Measurements from ENCODE around the gene IPO4. TPM values are rescaled to one million over a fixed set of nuclear protein-coding genes. Genes with fewer than 3 reads are reported as not detected.

IPO4 gene
- total and polyA plus RNA-seq, 10 of the 15 experiments (the other 5 are each of a cell fraction or from before 2014, with no cell fraction given): 7.8 to 139 (median 37.6) TPM

DNA sequence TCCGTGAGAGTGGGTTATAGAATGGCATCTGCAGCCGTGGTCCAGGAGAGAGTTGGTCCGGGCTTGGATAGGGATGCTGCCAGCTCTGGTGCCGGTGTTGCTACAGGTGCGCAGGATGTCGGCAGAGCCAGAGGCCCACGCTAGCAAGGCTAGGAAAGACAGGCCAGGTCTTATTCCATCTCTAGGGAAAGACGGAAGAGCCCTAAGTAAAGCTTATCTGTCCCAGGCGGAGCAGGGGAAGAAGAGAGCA, 53.1 kb downstream of the IPO4 start:
- DNase-seq (ENCODE audit: low read depth, low spot score) (no peak), ATAC-seq (no peak), FAIRE-seq (no peak)
- peak overlapping the region; percentile 83 for H2AFZ ChIP-seq (ENCODE audit: control insufficient read depth, low read depth, low read length)
- TF ChIP-seq NR2C2 (IDR thresholded peaks at IDR 0.05; ENCODE audit: borderline replicate concordance, control insufficient read depth, insufficient read length, low read depth) (no peak), BHLHE40 (IDR thresholded peaks at IDR 0.05; ENCODE audit: borderline replicate concordance in 1 of 2, low read depth in 2 of 2, low read length in 1 of 2) (no peak), BRCA1 (IDR thresholded peaks at IDR 0.05; ENCODE audit: low read depth, low read length) (no peak), RCOR1 (conservative IDR thresholded peaks at IDR 0.05; ENCODE audit: low read depth, low read length) (no peak), IKZF2 (IDR thresholded peaks at IDR 0.05) (peak; percentile 5 to 41; a peak in 1 of 4 replicates), SMAD5 (IDR thresholded peaks at IDR 0.05; ENCODE audit: low read depth) (0 out of 2 replicates have a peak, but pooled peaks have one; percentile 0), NFYA (IDR thresholded peaks at IDR 0.05; ENCODE audit: borderline replicate concordance, low read depth, low read length) (no peak), BCL11A (IDR thresholded peaks at IDR 0.05; ENCODE audit: low read depth, low read length) (no peak), RB1 (IDR thresholded peaks at IDR 0.05; ENCODE audit: borderline replicate concordance) (peak; percentile 61; the same call in 1 of the 2 replicates)
- TF ChIP-seq, protein P1, sequence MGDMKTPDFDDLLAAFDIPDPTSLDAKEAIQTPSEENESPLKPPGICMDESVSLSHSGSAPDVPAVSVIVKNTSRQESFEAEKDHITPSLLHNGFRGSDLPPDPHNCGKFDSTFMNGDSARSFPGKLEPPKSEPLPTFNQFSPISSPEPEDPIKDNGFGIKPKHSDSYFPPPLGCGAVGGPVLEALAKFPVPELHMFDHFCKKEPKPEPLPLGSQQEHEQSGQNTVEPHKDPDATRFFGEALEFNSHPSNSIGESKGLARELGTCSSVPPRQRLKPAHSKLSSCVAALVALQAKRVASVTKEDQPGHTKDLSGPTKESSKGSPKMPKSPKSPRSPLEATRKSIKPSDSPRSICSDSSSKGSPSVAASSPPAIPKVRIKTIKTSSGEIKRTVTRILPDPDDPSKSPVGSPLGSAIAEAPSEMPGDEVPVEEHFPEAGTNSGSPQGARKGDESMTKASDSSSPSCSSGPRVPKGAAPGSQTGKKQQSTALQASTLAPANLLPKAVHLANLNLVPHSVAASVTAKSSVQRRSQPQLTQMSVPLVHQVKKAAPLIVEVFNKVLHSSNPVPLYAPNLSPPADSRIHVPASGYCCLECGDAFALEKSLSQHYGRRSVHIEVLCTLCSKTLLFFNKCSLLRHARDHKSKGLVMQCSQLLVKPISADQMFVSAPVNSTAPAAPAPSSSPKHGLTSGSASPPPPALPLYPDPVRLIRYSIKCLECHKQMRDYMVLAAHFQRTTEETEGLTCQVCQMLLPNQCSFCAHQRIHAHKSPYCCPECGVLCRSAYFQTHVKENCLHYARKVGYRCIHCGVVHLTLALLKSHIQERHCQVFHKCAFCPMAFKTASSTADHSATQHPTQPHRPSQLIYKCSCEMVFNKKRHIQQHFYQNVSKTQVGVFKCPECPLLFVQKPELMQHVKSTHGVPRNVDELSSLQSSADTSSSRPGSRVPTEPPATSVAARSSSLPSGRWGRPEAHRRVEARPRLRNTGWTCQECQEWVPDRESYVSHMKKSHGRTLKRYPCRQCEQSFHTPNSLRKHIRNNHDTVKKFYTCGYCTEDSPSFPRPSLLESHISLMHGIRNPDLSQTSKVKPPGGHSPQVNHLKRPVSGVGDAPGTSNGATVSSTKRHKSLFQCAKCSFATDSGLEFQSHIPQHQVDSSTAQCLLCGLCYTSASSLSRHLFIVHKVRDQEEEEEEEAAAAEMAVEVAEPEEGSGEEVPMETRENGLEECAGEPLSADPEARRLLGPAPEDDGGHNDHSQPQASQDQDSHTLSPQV (IDR thresholded peaks at IDR 0.05): no peak
- TF ChIP-seq, protein P2, sequence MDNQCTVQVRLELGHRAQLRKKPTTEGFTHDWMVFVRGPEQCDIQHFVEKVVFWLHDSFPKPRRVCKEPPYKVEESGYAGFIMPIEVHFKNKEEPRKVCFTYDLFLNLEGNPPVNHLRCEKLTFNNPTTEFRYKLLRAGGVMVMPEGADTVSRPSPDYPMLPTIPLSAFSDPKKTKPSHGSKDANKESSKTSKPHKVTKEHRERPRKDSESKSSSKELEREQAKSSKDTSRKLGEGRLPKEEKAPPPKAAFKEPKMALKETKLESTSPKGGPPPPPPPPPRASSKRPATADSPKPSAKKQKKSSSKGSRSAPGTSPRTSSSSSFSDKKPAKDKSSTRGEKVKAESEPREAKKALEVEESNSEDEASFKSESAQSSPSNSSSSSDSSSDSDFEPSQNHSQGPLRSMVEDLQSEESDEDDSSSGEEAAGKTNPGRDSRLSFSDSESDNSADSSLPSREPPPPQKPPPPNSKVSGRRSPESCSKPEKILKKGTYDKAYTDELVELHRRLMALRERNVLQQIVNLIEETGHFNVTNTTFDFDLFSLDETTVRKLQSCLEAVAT (IDR thresholded peaks at IDR 0.05): 0 out of 2 replicates have a peak, but pooled peaks have one; percentile 44
- TF ChIP-seq, protein P3, sequence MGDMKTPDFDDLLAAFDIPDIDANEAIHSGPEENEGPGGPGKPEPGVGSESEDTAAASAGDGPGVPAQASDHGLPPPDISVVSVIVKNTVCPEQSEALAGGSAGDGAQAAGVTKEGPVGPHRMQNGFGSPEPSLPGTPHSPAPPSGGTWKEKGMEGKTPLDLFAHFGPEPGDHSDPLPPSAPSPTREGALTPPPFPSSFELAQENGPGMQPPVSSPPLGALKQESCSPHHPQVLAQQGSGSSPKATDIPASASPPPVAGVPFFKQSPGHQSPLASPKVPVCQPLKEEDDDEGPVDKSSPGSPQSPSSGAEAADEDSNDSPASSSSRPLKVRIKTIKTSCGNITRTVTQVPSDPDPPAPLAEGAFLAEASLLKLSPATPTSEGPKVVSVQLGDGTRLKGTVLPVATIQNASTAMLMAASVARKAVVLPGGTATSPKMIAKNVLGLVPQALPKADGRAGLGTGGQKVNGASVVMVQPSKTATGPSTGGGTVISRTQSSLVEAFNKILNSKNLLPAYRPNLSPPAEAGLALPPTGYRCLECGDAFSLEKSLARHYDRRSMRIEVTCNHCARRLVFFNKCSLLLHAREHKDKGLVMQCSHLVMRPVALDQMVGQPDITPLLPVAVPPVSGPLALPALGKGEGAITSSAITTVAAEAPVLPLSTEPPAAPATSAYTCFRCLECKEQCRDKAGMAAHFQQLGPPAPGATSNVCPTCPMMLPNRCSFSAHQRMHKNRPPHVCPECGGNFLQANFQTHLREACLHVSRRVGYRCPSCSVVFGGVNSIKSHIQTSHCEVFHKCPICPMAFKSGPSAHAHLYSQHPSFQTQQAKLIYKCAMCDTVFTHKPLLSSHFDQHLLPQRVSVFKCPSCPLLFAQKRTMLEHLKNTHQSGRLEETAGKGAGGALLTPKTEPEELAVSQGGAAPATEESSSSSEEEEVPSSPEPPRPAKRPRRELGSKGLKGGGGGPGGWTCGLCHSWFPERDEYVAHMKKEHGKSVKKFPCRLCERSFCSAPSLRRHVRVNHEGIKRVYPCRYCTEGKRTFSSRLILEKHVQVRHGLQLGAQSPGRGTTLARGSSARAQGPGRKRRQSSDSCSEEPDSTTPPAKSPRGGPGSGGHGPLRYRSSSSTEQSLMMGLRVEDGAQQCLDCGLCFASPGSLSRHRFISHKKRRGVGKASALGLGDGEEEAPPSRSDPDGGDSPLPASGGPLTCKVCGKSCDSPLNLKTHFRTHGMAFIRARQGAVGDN (IDR thresholded peaks at IDR 0.05): 0 out of 2 replicates have a peak, but pooled peaks have one; percentile 17
- H3K9ac ChIP-seq (ENCODE audit: control insufficient read depth, insufficient read depth, low read length): peak overlapping the region; percentile 71
- peak overlapping the region; percentile 66 for H3K4me3 ChIP-seq
- intact Hi-C loops (cut with micrococcal nuclease; ENCODE audit: unreplicated experiment) (no loop called here), in situ Hi-C loops (cut with MboI) (no loop called here)
- SMC1A ChIA-PET (ENCODE audit: uncharacterized antibody, unreplicated experiment): interaction anchor here (1.5 to 7.7 kb wide), 6 partner anchors 10 to 107 kb away, joined by 5 to 70 read pairs (median 20); partner anchors contain the start of genes DCAF11, IRF9, NRL and PSME2
- peaks cover 8 to 12% of the 10 kb centered on the region in 2 experiments; a peak in 3 of 4 replicates for H3K36me3 ChIP-seq (ENCODE audit: control insufficient read depth in 2 of 2, insufficient read depth in 2 of 2, low read length in 1 of 2)
- RAD21 ChIA-PET (ENCODE audit: unreplicated experiment): interaction anchor here (1.0 to 6.8 kb wide), 13 partner anchors 8 to 110 kb away, joined by 3 to 69 read pairs (median 8); partner anchors contain the start of genes DCAF11, IRF9, MDP1 and NRL
- POLR2A ChIA-PET: interaction anchor here (0.8 to 11.6 kb wide), 15 partner anchors 9 to 135 kb away, joined by 3 to 276 read pairs (median 6); partner anchors contain the start of genes DCAF11, IPO4, IRF9 and NRL
- no TSS peak for BruUV-seq (replicated peaks)
- CTCF ChIA-PET: interaction anchor here (1.0 to 4.9 kb wide), 7 partner anchors 11 to 171 kb away, joined by 3 to 39 read pairs (median 5); partner anchors contain the start of genes DCAF11, IRF9, NRL and PSME2
- peak overlapping the region; percentile 82 for H3K4me2 ChIP-seq (ENCODE audit: control insufficient read depth, insufficient read depth)
- 1% methylated on average over 9 of the region's 9 CpGs for WGBS (ENCODE audit: insufficient coverage, insufficient replicate concordance, low lambda C conversion rate, missing lambda C conversion rate)
- H3K27ac ChIP-seq (ENCODE audit: control insufficient read depth, insufficient read depth): peak overlapping the region; percentile 68; the same call in 1 of the 2 replicates
- H3K27me3 ChIP-seq (replicated peaks in 1 of 2; ENCODE audit: control insufficient read depth in 2 of 2, insufficient read depth in 2 of 2, low read length in 1 of 2): no peaks in the 10 kb centered on the region
- no peaks in the 10 kb centered on the region for H4K20me1 ChIP-seq (ENCODE audit: control insufficient read depth, insufficient read depth)
- no peaks in the 10 kb centered on the region for H3K9me3 ChIP-seq (replicated peaks; ENCODE audit: control insufficient read depth, insufficient read depth, low read length)
- peaks cover 40% of the 10 kb centered on the region for H3K4me1 ChIP-seq (ENCODE audit: control insufficient read depth, insufficient read depth, low read length)
- H3K79me2 ChIP-seq (ENCODE audit: control insufficient read depth, insufficient read depth, low read length): peaks cover 46% of the 10 kb centered on the region

Data from GM12878 (cell line).